GM21515 (cell line): ENCODE data around the gene BATF2.
A peak's percentile ranks its signal among the peaks of the same experiment; 100 is the strongest.
"Not testable (repeated sequence)": the region's sequence is repeated elsewhere in the genome, so short reads cannot be mapped to it uniquely, and the experiment has no call there.

Experiments
- ATAC-seq: cut with Tn5 transposase; IDR thresholded peaks from one replicate; pipeline ENCODE4 v1.9.1; 2021; ENCODE audit not compliant: unreplicated experiment

The BATF2 gene

DNA sequence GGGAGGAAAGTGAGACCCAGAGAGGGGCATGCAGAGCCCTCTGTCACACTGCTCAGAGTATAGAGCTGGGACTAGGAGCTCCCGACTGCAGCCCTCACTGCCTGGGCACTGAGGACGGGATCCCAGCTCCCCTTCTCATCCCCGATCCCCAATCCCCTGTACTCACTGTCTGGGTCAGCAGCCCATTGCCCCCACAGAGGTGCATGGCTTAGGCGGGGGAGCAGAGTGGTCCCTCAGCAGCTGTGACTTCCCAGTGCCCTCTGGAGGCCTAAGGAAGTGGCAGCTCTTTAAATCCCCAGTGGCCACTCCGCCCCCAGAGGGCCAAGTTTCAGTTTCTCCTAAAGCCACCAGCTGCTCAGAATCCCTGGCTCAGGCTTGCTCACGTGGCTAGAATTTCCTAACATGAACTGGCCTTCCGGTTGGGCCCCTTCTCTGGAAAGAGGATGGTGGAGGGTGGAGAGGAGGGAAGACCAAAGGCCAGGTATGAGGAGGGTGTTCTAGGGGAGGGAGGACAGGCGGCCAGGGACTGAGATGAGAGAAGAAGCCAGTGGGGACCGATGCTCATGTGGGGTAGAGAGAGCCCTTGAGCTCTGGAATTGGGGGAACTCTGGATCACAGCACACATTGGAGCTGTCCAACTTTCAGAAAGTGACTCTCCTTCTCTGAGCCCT lies at the start of gene BATF2:
Gene BATF2 (minus strand): TSS at position 262 of the 671 bp plus-strand sequence. CDS start 57 bp downstream, at position 205.
- ATAC-seq: no peak

DNA sequence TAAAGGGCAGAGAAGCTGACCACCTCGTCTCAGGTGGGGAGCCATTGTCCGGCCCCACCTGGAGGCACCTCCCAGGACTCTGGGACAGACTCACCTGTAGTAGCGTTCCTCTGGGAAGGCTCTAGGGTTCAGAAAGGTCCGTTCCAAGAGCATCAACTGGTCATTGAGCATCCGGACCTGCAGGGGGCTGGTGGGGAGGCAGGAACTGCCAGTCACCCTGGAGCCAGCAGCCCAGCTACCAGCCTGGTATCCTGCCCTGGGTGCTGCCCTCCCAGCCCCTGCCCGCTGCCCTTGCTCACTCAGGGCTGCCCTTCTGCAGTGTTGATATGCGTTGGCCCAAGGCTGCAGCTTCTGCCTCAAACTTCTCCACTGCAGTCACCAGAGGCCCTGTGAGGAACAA lies 49.0 kb upstream of the BATF2 start:
- no peak for ATAC-seq

DNA sequence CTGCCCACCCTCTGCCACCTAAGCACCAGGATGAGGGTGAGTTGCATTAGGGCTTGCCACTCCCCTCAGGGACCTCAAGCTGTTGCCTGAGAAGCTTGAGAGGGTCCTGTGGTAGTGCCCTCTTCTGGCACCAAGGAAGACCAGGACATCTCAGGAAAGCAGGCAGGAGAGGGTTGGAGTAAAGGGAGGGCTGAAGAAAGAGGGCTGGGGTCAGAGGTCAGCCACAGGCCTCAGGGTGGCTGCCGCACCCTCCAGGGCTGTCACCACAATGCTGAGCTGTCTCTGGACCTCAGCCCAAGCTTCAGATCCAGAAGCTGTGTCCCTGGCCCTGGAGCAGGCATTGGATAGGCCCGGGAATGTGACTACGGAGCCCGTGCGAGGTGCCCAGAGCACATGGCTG lies 48.3 kb upstream of the BATF2 start:
- no peak for ATAC-seq

DNA sequence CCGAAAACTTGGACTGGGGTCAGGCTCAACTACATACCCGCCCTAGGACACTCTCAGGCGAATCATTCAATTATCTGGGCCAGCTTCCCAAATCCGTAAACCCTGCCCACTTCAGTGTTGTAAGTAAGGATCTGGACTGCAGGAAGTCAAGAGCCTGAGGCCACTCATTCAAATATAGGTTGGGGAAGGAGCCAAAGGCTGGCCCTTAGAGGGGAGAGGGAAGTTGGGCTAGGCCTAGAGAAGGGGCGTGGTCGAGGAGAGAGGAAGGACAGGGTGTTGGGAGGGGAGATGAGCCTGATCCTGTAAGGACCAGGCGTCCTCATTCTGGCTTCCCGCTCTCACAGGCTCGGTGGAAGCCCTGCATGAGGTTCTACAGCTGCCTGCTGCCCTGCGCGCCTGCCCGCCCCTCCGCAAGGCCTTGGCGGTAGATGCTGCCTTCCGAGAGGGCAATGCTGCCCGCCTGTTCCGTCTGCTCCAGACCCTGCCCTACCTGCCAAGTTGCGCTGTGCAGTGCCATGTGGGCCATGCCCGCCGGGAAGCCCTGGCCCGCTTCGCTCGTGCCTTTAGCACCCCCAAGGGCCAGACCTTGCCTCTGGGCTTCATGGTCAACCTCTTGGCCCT lies 47.2 kb upstream of the BATF2 start:
- ATAC-seq: no peak

GRCh38 chr11:65042891-65043290 lies 46.1 kb upstream of the BATF2 start:
- ATAC-seq: no peak

GRCh38 chr11:65040847-65041622 lies 44.3 kb upstream of the BATF2 start, which contains the start of gene SAC3D1:
TSS of gene SAC3D1 (plus strand) at chr11:65041210. CDS start at chr11:65041293, 83 bp downstream.
- ATAC-seq: peak; percentile 75

GRCh38 chr11:65040520-65040846 lies 43.7 kb upstream of the BATF2 start:
- ATAC-seq: no peak

DNA sequence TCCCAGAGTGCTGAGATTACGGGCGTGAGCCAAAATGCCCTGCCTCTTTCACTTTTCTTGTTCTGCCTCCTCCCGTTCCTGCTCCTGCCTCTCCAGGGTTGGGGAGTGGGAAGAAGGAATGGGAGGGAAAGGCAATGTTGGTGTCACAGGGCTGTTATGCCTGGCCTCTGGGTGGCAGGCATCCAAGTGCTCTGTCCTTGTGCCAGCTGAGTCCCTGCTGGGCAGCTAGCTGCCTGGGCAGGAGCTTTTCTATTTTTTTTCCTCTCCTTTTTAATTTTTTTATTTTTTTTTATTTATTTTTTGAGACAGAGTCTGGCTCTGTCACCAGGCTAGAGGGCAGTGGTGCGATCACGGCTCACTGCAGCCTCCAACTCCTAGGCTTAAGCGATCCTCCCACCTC lies 40.2 kb upstream of the BATF2 start:
- ATAC-seq: no peak

DNA sequence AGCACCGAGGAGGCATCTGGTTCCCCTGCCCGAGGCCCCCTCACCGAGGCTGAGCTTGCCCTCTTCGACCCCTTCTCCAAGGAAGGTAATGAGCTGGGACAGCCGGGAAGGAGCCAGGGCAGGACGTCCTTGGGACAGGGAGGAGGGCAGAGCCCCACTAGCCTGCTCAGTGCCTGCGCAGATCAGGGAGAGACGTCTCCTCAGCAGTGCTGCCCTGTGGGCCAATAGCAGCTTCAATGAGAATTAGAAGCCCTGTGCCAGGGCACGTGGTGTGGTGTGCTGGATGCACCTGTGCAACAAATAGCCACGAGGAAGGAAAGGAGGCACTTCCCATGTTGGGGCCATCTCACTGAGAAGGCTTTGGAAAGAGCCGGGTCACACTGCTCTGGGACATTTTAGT lies 38.8 kb upstream of the BATF2 start:
- ATAC-seq: no peak

- ATAC-seq: no peak
Measured at GRCh38 chr11:65034423-65034822, 37.7 kb upstream of the BATF2 start.

DNA sequence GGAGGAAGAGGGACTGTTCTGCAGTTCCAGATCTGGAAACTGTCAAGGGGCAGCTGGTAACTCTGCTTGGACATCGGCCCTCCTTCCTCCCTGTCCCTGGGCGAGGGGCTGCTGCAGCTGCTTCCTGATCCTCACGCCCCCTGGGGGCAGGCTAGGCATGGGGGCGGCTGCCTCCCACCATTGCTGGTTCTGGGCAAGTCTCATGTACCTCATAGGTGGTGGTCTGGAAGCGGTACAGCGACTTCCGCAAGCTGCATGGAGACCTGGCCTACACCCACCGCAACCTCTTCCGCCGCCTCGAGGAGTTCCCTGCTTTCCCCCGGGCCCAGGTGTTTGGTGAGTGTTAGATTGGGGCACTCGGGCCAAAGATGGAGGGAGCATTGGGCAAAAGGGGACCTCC lies 35.4 kb upstream of the BATF2 start:
- no peak for ATAC-seq

DNA sequence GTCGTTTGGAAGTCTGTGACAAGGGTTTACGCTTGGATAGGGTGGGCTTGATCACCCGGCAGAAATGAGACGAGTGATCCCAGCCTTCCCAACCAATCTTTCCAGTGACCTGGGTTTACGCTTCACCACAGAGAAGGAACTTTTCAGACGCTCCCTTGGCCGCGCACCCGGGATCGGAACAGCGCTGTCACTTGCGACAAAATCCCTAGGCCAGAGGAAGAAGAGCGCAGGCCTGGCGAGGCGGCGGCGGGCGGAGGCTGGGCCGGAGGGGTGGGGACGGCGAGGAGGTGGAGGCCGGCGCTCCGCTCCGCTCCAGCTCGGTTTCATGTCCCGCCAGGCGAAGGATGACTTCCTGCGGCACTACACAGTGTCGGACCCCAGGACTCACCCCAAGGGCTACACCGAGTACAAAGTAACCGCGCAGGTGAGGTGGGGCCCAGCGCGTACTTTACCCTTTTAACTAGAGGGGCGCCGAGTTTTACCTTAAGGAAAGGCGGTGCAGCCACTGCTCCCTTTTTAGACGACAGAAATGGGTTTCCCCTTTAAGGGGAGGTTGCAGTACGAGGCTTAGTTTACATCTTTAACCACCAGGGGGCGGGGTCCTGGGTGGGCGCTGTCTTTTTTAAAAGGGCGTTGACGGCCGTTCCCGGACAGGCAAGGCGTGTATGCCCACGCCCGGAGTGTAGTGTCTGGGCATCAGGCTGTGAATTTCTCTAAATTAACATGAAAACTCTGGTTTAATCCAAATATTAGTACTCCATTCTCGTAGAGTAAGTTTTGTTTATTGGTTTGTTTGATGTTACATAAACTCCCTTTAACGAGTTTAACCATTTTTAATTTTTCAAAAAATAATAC lies 30.7 kb upstream of the BATF2 start, which contains the start of gene SNX15:
Gene SNX15 (plus strand): TSS at position 227 of the 855 bp plus-strand sequence. CDS start 99 bp downstream, at position 326.
- ATAC-seq: peak; percentile 75

DNA sequence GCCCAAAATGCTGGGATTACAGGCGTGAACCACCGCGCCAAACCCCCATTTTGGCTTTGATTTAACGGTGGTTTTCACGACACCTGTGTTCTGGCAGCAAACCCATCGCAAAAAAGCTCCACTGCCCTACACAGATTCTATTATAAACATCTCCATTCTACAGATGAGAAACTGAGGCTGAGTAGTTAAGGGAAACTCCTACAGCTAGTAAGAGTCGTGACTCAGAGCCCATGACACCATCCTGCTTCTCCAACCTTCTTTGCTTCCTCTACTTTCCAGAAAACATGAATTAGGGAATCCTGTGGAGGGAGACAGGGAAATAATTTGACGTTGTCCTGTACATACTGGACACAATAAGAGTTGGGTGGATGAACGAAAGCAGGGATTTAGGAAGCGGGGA lies 30.0 kb upstream of the BATF2 start:
- peak; percentile 2 for ATAC-seq

GRCh38 chr11:65023502-65023901 lies 26.7 kb upstream of the BATF2 start:
- not testable (repeated sequence) for ATAC-seq

DNA sequence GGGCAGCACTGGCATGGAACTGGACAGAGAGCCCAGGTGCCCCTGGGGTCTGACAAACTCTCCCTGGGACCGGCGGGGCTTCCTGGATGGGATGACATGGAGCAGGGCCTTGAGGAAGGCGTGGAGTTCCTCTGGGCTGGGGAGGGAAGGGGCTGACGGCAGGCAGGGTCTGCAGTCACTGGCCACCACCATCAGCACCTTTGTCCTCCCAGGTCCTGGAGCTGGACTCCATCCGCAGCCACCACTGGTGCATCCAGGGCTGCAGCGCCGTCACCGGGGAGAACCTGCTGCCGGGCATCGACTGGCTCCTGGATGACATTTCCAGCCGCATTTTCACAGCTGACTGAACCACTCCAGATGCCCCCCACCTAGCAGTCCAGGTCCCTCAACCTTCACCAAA lies 24.7 kb upstream of the BATF2 start:
- ATAC-seq: no peak

GRCh38 chr11:65021003-65021402 lies 24.2 kb upstream of the BATF2 start:
- no peak for ATAC-seq

DNA sequence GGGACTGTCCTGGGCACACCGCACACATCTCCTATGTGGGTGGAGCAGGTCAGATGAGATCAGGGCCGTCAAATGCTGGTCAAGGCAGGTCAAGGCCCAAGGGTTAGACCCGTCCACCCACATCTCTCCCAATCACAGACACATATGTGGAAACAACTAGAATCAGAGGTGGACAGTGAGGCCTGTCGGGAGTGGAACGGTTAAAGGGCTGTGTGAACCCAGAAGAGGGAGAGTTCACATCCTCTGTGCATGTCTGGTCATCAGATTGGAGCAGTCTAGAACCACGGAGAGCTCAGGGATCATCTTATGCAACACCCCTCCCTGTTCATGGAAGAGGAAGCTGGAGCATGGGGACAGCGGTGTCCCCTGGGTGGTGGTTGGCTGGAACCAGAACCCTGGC lies 23.1 kb upstream of the BATF2 start:
- no peak for ATAC-seq

- no peak for ATAC-seq
Measured at GRCh38 chr11:65017937-65018336, 21.2 kb upstream of the BATF2 start.

DNA sequence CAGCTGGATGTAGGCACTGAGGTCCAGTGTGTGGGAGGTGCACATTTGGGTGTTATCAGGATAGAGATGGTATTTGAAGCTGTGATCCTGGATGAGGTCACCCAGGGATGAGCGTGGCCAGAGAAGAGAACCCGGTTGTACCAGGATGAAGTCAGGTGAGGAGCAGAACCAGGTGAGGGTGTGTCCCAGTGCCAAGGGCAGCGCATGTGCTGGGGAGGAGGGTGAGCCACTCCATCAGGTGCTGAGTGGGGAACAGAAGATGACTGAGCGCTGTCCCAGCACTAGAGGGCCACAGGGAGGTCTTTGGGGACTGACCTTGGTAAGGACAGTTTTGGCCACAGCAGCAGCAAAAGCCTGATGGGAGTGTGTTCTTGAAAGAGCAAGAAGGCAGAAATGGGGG lies 19.9 kb upstream of the BATF2 start:
- no peak for ATAC-seq

DNA sequence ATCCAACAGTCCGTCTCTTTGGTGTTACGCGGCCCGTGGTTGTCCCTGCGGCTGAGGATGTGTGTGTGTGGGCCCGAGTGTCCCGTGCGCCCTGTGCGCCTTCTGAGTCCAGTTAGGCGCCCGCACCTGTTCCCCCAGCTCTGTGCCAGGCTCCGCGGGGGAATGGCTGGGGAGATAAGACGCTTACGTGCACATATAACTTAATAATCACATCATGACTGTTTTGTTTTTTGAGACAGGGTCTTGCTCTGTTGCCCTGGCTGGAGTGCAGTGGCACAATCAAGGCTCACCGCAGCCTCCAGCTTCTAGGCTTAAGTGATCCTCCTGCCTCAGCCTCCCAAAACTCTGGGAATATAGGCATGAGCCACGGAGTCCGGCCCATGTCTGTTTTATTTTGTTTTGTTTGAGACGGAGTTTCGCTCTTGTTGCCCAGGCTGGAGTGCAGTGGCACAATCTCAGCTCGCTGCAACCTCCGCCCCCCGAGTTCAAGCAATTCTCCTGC lies 18.0 kb upstream of the BATF2 start:
- ATAC-seq: peak; percentile 2
